NCI-H748 (cell line): Measurements from ENCODE around the gene GFOD1.

ENCODE experiments used
- DNase-seq: peaks from one replicate; lab custom pipeline; 2025; ENCODE audit not compliant: unreplicated experiment; lab: John Stamatoyannopoulos, UW

GFOD1 gene

GRCh38 chr6:13486679-13487121 lies 700 bp downstream of the GFOD1 start:
- DNase-seq, result peak; percentile 81

GRCh38 chr6:13485923-13486562 lies 1.4 kb downstream of the GFOD1 start:
- peak; percentile 77 for DNase-seq

GRCh38 chr6:13485303-13485702 lies 2.1 kb downstream of the GFOD1 start:
- no peak for DNase-seq

- no peak for DNase-seq
Observed at GRCh38 chr6:13484827-13485226, 2.6 kb downstream of the GFOD1 start.

DNA sequence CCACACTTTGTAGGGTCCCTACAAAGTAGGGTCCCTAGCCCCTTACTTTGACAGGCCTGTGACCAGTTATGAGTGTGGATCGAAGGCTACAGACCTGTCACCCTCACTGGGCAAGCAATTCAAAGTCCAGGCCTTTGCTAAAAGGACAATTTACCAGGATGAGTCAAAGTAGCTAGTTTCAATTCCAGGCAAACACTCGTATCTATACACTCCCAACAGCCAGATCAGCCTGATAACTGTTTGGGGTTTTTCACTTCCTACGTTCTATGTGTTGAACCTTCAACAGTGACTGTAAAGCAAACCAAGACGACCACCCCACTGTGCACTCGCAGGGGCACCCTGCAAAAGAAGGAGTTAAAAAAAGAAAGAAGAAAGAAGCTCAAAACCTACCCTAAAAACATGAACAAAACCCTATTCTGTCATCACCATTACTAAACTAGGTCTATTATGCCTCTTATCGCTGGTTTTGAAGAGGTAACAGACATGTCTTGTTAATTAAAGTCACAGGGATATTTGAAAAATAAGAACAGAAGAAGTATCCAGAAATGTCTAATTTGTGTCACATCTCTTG lies 3.2 kb downstream of the GFOD1 start:
- DNase-seq, result no peak

DNA sequence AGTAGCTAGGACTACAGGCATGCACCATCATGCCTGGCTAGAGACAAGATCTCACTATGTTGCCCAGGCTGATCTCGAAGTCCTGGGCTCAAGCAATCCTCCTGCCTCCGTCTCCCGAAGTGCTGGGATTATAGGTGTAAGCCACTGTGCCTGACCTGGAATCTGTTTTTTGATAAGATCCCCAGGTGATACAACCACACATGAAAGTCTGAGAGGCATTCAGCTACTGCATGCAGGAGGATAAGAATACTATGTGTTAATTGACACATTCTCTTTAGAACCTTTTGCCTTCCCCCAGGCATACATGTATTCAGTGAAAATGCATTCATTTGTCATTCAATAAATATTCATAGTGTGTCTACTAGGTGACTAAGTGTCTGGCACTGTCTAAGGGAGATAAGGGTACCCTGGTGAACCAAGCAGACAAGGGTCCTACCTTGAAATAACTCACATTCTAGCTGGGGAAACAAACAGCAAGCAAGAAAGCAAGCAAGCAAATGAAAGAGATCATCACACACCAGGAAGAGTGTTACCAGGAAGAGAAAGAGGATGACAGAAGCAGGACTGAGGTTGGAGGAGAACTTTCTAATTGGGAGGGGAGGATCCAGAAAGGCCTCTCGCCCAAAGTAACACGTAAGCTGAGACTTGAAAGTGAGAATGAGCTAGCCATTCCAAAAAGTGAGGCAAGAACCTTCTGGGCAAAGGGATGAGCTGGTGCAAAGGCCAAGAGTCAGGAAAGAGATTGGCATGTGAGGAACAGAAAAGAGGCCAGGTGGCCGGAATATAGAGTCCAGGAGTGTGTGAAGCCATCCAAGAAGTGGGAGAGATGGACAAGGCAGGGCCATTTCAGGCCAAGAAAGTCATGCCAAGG lies 6.5 kb downstream of the GFOD1 start:
- no peak for DNase-seq

DNA sequence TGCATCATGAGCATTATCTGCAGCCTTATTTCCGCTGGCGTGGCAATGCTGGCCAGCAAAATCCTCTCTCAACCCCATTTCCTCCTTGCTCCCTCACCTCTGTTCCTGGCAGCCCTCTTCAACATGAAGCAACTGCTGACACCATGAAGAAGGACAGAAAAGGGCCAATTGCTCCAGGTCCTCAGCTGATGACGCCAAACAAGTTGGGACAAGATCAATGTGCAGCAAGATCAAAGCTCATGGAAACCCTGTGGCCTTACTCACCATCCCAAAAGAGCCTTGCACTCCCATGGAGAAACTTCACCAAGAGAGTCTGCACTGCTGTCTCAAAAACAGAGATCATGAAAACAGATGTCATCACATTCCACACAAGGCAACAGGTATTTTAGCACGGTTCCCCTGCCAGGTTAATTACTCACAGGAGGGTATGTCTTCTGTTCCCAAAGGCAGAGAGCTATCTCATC lies 7.4 kb downstream of the GFOD1 start:
- DNase-seq, result no peak

- DNase-seq, result no peak
Observed at GRCh38 chr6:13479206-13479800, 8.1 kb downstream of the GFOD1 start.

- DNase-seq, result no peak
Observed at GRCh38 chr6:13478525-13478966, 8.9 kb downstream of the GFOD1 start.

- no peak for DNase-seq
Observed at GRCh38 chr6:13474787-13475186, 12.6 kb downstream of the GFOD1 start.

DNA sequence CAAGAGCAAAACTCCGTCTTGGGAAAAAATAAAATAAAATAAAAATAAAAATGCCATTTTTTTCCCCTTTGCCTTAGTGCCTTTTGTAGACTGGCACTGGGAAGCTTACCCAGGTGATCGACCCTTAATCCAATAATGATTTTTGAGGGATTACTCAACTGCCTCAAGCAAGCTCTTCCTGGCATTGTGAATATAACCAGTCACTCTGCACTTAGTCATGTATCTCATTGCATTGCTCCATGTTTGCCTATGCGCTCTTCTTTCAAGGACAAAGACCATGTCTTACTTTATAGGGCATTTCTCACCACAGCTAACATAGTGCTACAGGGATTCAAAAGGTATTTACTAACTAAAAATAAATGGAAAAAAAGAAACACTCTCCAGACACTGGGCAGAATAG lies 13.0 kb downstream of the GFOD1 start:
- DNase-seq, result no peak

GRCh38 chr6:13473768-13474165 lies 13.6 kb downstream of the GFOD1 start:
- no peak for DNase-seq

DNA sequence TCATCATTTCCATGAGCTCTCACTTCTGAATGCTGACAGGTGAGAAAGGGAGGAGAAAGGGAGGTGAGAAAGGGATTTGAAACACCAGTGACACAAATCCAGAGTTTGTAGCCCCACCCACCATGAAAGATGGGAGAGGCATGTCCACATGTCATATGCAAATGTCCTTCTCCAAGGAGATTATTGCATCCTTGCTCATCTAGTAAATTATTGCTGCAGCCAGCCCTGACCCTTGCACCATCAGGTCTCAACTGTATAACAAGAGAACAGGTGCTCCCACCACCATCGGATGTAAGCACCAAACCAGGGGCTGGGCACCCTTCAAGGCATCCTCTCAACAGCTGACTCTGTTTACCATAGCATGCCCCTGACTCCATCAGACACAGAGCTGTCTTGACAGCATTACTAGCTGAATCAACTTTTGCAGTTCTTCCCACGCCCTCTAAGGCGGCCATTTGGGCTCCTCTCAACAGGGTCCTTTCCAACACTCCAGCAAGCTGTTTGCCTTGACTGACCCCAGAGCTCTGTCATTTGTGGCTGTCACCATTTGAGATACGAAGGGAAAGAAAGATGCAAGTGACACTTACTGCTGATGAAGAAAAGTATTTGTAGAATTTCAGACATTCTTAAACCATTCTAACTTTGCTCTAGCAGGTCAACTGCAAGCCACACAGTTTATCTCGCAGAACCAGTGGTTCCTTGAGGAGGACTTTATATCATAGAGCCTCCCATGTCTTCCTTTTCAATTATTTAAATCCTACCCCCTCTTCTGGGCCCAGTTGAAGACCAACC lies 14.2 kb downstream of the GFOD1 start:
- DNase-seq, result no peak

DNA sequence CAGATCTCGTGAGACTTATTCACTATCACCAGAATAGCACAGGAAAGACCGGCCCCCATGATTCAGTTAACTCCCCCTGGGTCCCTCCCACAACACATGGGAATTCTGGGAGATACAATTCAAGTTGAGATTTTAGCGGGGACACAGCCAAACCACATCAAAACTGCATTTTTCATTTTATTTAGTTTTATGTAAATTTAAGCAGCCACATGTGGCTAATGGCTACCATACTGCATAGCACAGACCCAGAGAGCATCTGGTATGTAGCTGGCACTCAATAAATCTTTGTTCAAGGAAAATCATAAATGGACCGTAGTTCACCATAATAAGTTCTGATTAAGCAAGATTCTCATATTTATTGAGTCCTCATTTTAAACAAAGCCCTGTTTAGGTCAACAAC lies 15.3 kb downstream of the GFOD1 start:
- DNase-seq, result no peak

DNA sequence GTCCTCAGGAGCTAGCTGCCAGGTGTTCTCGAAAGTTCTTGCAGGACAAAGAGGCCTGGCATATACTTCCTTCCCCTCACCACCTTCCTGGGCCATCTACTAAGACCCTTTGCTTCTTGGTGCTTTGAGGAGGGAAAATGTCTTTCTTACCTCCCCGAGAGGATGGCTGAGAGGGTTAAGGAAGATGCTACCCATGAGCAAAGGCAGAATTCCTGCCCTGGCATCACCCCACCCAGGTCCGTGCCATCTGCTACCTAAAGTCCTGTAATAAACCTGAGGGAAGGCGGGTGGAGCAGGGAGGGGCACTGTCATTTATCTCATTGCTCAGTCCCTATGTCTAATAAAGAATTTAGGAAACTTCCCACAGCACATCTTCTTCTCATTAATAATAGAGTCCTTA lies 16.2 kb downstream of the GFOD1 start:
- DNase-seq, result no peak

GRCh38 chr6:13470238-13471140 lies 16.9 kb downstream of the GFOD1 start:
- DNase-seq, result no peak

GRCh38 chr6:13469693-13470092 lies 17.7 kb downstream of the GFOD1 start:
- DNase-seq, result no peak

- DNase-seq, result no peak
Observed at GRCh38 chr6:13468839-13469238, 18.6 kb downstream of the GFOD1 start.

DNA sequence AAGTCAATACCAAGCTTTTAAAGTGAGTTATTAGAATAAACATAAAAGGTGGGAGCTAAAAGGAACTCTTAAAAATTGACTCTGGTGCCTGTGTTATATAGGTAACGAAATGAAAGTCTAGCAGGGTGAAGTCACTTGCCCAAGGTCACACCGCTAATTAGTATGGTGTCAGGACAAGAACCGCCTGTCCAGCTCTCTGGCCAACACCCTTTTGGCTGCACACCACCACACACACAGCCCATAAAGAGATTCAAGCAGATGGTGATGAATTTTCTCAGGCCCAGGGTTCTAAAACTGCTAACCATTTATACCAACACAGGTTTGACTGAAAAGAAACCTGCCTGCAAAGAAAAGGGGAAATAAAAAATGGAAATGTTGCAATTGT lies 20.2 kb downstream of the GFOD1 start:
- DNase-seq, result no peak
